GM15510 (cell line): Measurements from ENCODE around the gene RAPGEF2.

Source experiments
- POLR2A ChIP-seq: IDR thresholded peaks from 3 replicates; pipeline ENCODE4 v1.6.1; 2011; ENCODE audit warnings: borderline replicate concordance; ENCODE audit not compliant: insufficient read length; ENCODE audit errors: extremely low read depth

The RAPGEF2 gene

GRCh38 chr4:159227378-159227777, 124.5 kb downstream of the RAPGEF2 start:
- TF ChIP-seq POLR2A = no peak

GRCh38 chr4:159227984-159228383, 125.1 kb downstream of the RAPGEF2 start:
- TF ChIP-seq POLR2A = no peak

DNA sequence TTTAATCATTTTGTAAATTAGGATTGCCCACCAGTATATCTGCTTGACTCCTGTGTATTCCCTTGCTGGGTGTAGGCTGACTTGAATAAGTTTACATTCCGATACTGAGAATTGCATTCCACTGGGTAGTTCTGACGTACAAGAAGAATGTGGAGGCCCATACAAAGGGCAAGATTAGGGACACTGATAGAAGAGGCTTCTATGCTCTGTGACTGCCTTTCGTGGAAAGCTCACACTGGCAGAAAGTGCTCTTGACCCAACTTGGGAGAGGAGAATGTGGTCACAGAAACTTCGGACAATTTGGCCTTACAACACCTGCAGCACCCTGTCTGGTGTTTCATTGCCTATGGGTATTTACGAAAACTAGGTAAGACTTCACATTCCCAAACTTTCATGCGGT, 126.3 kb downstream of the RAPGEF2 start:
- no peak for TF ChIP-seq POLR2A

DNA sequence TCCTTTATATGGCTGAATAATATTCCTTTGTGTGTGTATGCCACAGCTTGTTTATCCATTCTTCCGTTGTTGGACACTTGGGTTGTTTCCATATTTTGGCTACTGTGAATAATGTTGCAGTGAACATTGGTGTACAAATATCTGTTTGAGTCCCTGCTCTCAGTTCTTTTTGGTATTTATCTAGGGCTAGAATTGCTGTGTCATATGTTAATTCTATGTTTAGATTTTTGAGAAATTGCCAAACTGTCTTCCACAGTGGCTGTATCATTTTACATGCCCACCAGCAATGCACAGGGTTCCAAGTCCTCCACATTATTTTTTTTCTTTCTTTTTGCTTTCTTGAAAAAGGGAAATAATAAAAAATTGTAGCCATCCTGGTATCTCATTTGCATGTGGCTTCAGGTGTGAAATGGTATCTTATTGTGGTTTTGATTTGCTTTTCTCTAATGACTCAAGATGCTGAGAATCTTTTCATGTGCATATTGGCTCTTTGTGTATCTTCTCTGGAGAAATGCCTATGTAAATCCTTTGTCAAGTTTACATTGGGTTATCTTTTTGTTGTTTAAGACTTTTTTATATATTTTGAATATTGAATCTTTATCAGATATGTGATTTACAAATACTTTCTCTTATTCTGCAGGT, 129.7 kb downstream of the RAPGEF2 start:
- TF ChIP-seq POLR2A = no peak

- no peak for TF ChIP-seq POLR2A
Observed at GRCh38 chr4:159235779-159236368, 133.0 kb downstream of the RAPGEF2 start.

DNA sequence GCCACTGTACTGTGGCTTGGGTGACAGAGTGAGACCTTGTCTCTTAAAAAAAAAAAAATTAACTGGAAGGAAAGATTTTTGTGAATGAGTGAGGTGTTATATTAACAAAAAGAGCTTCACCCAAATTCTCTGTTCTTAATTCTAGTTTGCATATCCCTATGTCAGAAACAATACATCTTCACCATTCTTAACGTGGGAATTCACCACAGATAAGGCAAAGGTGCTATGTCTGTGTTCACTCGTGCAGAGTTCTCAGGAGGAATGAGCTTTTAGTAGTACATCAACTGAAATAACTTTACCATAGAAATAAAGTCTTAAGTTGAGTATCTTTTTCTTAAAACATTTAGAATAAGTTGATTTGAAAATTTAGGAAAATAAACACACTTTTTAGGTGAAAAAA, 135.1 kb downstream of the RAPGEF2 start:
- no peak for TF ChIP-seq POLR2A

DNA sequence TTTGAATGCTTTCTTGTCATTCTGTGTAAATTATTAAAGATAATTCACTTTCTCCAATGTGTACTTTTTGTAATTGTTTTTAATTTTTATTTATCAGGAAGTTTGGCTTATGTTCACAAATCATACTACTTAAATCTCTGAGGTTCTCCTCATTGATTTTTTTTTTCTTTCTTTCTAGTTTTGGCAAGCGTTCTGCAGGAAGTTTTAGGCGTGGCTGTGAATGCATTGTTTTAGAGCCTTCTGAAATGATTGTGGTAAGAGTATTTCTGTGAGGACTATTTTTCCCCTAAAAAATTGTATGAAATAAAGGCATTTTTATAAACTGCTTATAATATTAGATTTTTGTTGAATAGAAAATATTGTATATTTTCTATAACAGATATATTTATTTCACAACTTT, 135.8 kb downstream of the RAPGEF2 start:
- no peak for TF ChIP-seq POLR2A

DNA sequence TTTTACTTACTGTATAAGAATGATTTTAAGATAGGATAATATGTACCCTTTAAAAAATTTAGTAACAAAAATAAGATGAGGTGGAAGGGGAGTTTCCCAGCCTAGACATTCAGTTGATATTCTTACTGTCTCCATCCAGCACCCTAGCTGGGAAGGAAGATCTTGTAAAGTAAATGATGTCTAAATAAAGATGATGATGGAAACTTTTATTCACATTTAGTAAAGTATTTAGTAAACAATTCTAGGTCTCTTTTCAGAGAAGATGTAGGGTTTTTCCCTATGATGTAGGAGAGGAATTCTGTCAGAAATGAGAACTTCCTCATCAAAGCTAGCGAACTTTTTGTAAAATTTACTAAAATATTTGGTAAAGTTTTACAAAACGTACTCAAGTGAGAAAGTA, 136.8 kb downstream of the RAPGEF2 start:
- TF ChIP-seq POLR2A = no peak

DNA sequence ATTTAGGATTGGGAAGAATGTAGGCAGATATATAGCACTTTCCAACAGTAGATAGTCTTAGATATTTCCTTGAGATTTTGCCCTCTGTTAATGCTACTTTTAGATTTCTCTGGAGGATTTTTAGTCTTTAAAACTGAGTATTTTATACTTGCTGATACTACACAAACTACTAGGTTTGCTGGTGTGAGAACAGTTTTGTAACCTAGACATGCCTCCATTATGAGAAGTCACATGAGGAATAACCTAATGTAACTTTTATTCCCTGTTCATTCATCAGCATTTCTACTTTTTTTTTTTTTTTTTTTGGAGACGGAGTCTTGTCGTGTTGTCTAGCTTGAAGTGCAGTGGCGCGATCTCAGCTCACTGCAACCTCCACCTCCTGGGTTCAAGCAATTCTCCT, 137.2 kb downstream of the RAPGEF2 start:
- TF ChIP-seq POLR2A = no peak

DNA sequence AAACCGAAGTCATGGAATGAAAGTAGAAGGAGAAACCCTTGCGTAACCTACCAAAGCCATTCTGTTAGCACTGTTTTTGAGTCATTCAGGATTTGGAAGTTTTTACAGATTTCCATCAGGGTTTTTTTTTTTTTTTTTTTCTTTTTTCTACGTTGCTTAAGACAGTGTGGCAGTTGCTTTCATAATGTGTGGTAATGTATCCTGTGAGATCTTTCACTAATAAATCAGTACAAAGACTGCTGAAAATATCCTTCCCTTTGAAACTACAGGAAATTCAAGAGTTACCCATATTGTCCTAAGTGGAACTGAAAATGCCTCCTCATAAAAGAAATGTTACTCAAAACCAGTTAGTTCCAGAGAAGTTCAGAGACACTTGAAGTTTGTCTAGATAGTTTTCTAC, 137.8 kb downstream of the RAPGEF2 start:
- no peak for TF ChIP-seq POLR2A

- TF ChIP-seq POLR2A = no peak
Observed at GRCh38 chr4:159242427-159242826, 139.5 kb downstream of the RAPGEF2 start.

GRCh38 chr4:159248384-159249178, 145.7 kb downstream of the RAPGEF2 start:
- no peak for TF ChIP-seq POLR2A

DNA sequence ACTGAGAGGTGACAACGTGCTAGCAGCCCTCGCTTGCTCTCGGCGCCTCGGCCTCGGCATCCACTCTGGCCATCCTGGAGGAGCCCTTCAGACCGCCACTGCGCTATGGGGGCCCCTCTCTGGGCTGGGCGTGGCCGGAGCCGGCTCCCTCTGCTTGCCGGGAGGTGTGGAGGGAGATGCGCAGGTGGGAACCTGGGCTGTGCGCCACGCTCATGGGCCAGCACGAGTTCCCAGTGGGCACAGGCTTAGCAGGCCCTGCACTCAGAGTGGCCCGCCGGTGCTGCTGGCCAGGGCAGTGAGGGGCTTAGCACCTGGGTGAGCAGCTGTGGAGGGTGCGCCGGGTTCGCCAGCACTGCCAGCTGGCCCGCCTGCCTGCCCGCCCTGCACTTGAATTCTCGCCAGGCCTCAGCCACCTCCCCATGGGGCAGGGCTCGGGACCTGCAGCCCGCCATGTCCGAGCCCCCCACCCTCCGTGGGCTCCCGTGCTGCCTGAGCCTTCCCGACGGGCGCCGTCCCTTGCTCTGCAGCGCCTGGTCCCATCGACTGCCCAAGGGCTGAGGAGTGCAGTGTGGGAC, 148.0 kb downstream of the RAPGEF2 start:
- no peak for TF ChIP-seq POLR2A

- TF ChIP-seq POLR2A = no peak
Observed at GRCh38 chr4:159252491-159252890, 149.6 kb downstream of the RAPGEF2 start.

DNA sequence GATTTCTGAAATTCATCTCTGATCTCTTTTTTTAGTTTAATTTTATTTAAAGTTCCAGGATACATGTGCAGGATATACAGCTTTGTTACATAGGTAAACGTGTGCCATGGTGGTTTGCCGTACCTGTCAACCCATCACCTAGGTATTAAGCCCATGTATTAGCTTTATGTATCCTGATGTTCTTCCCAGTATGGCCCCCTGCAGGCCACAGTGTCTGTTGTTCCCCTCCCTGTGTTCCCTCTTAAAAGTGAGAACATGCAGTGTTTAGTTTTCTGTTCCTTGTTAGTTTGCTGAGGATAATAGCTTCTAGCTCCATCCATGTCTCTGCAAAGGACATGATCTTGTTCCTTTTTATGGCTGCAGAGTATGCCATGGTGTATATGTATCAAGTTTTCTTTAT, 153.2 kb downstream of the RAPGEF2 start:
- TF ChIP-seq POLR2A = no peak
